Neural cell (in vitro differentiated cells): ENCODE data around the gene CHCHD5. TPM values are rescaled to one million over a fixed set of nuclear protein-coding genes. Genes with fewer than 3 reads are reported as not detected.
"Not testable (repeated sequence)": the region's sequence is repeated elsewhere in the genome, so short reads cannot be mapped to it uniquely, and the experiment has no call there.

ENCODE experiments used
- H2AFZ ChIP-seq: fragments of 200-600, 300-800 bp; sonication (generic), shearing (Covaris generic); 2 replicates; pipeline ENCODE4 v1.6.0; 2014; ENCODE audit warnings: low read depth, mild to moderate bottlenecking, antibody characterized with exemption, low read length, moderate library complexity
- H3F3A ChIP-seq: fragments of 200-600 bp; shearing (Covaris generic); 2 replicates; pipeline ENCODE4 v1.6.1; 2016; ENCODE audit warnings: mild to moderate bottlenecking, moderate library complexity, mixed read lengths, antibody characterized with exemption, low read length; ENCODE audit not compliant: insufficient read depth, poor library complexity, severe bottlenecking
- H3K27ac ChIP-seq: fragments of 200-600, 300-800 bp; sonication (generic), shearing (Covaris generic); 2 replicates; pipeline ENCODE4 v1.5.1; 2014; ENCODE audit warnings: mild to moderate bottlenecking, low read length, moderate library complexity
- H3K27me3 ChIP-seq: fragments of 300-800, 200-600 bp; sonication (generic), shearing (Covaris generic); 2 replicates; pipeline ENCODE4 v1.6.0; 2014; ENCODE audit warnings: mild to moderate bottlenecking, low read depth, low read length, moderate library complexity; ENCODE audit not compliant: insufficient read depth
- H3K36me3 ChIP-seq: fragments of 300-800, 200-600 bp; sonication (generic), shearing (Covaris generic); 2 replicates; pipeline ENCODE4 v1.5.1; 2014; ENCODE audit warnings: mild to moderate bottlenecking, antibody characterized with exemption, low read length, moderate library complexity; ENCODE audit not compliant: insufficient read depth
- H3K4me2 ChIP-seq: fragments of 300-800, 200-600 bp; sonication (generic), shearing (Covaris generic); 2 replicates; pipeline ENCODE4 v1.6.0; 2014; ENCODE audit warnings: mild to moderate bottlenecking, low read length
- H3K4me3 ChIP-seq: fragments of 300-800, 200-600 bp; sonication (generic), shearing (Covaris generic); 2 replicates; pipeline ENCODE4 v1.5.1; 2014; ENCODE audit warnings: mild to moderate bottlenecking, low read length, moderate library complexity
- H3K79me2 ChIP-seq: fragments of 200-600 bp; shearing (Covaris generic); replicated peaks from 2 replicates; pipeline ENCODE4 v1.6.0; 2014; ENCODE audit warnings: mild to moderate bottlenecking, low read length, moderate library complexity; ENCODE audit not compliant: insufficient read depth
- H3K9ac ChIP-seq: fragments of 300-800, 200-600 bp; sonication (generic), shearing (Covaris generic); 2 replicates; pipeline ENCODE4 v1.6.1; 2016; ENCODE audit warnings: mild to moderate bottlenecking, low read length, mixed read lengths
- H3K9me2 ChIP-seq: fragments of 200-600 bp; shearing (Covaris generic); 2 replicates; pipeline ENCODE4 v1.6.1; 2016; ENCODE audit warnings: mild to moderate bottlenecking, low read length, mixed read lengths; ENCODE audit not compliant: insufficient read depth
- H3K9me3 ChIP-seq: fragments of 200-600, 300-800 bp; sonication (generic), shearing (Covaris generic); 2 replicates; pipeline ENCODE4 v1.6.1; 2016; ENCODE audit warnings: mild to moderate bottlenecking, mixed run types, low read length, moderate library complexity, mixed read lengths
- H4K20me1 ChIP-seq: fragments of 200-600 bp; shearing (Covaris generic); 2 replicates; pipeline ENCODE4 v1.6.1; 2016; ENCODE audit warnings: mild to moderate bottlenecking, mixed run types; ENCODE audit not compliant: insufficient read depth
- EP300 ChIP-seq: fragments of 450-650 bp; conservative IDR thresholded peaks from 2 replicates; pipeline ENCODE4 v1.6.1; 2014; ENCODE audit warnings: antibody characterized with exemption, mild to moderate bottlenecking, moderate library complexity; ENCODE audit not compliant: poor library complexity, severe bottlenecking
- EZH2 ChIP-seq: fragments of 200-600, 300-800 bp; shearing (Covaris generic), sonication (generic); IDR thresholded peaks from 2 replicates; pipeline ENCODE4 v1.6.1; 2014; ENCODE audit warnings: antibody characterized with exemption, low read length, borderline replicate concordance, mild to moderate bottlenecking; ENCODE audit not compliant: insufficient read depth, poor library complexity, severe bottlenecking
- MXI1 ChIP-seq: fragments of 450-650 bp; conservative IDR thresholded peaks from 2 replicates; pipeline ENCODE4 v1.6.1; 2014; ENCODE audit warnings: antibody characterized with exemption, mild to moderate bottlenecking; ENCODE audit not compliant: poor library complexity, severe bottlenecking
- POLR2AphosphoS5 ChIP-seq: IDR thresholded peaks from 2 replicates; pipeline ENCODE4 v1.6.1; 2012
- RAD21 ChIP-seq: fragments of 450-650 bp; conservative IDR thresholded peaks from 2 replicates; pipeline ENCODE4 v1.6.1; 2014; ENCODE audit warnings: antibody characterized with exemption, mild to moderate bottlenecking, moderate library complexity
- SMC3 ChIP-seq: fragments of 450-650 bp; conservative IDR thresholded peaks from 2 replicates; pipeline ENCODE4 v1.6.1; 2014; ENCODE audit warnings: antibody characterized with exemption, mild to moderate bottlenecking, moderate library complexity; ENCODE audit not compliant: poor library complexity
- TAF1 ChIP-seq: IDR thresholded peaks from 2 replicates; pipeline ENCODE4 v1.6.1; 2012; ENCODE audit warnings: low read depth
- polyA plus RNA-seq: library from polyadenylated mRNA; depleted of rRNA; stranded (reverse); fragments of >200 nt; gene quantifications from 2 replicates; pipeline ENCODE4 v1.2.3, GENCODE V29; 2014
- TF ChIP-seq, protein P1 (sequence below): fragments of 450-650 bp; IDR thresholded peaks from 2 replicates; pipeline ENCODE4 v1.5.1; 2014; ENCODE audit warnings: antibody characterized with exemption, mild to moderate bottlenecking, moderate library complexity; ENCODE audit not compliant: poor library complexity, severe bottlenecking
- TF ChIP-seq, protein P2 (sequence below): IDR thresholded peaks from 2 replicates; pipeline ENCODE4 v1.6.1; 2012; ENCODE audit warnings: borderline replicate concordance

The CHCHD5 gene
- polyA plus RNA-seq, 1 donor from 2014 or later, result 41.1 TPM

DNA sequence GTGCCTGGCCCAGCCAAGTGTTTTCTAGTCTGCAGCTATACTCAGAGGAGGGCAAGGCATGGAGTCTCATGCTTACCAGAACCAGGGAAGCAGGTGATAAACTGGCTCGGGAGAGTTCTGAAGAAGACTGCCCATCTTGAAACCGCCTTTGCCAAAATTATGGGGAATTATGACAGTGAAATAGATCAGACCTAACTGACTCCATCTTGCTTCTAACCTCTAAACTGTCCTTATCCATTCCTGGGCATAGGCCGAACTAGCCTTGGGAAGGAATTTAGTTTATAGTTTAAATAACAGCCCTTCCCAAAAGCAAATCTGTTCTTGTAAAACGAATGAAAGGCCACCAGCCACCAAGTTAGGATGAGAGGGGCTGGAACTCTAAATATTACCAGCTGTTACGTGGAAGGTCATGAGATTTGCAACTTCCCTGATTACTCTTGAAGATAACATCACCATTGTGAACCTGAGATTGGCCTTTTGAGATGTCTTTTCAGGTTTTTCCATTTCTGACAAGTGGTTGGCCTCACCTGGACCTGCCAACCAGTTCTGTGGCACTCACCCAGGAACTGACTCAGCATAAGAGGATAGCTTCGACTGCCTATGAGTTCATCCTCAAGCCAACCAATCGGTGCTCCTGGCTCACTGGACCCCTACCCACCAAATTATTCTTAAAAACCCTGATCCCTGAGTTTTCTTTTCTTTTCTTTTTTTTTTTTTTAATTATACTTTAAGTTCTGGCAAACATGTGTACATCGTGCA lies 23.4 kb downstream of the CHCHD5 start:
- H3K27ac ChIP-seq, result no peak overlapping the region
- no peak overlapping the region for H3K4me2 ChIP-seq
- no peaks in the 10 kb centered on the region for H3K79me2 ChIP-seq
- H3K9ac ChIP-seq, result no peak overlapping the region
- no peaks in the 10 kb centered on the region for H3K9me2 ChIP-seq
- no peaks in the 10 kb centered on the region for H3K9me3 ChIP-seq
- no peaks in the 10 kb centered on the region for H3K36me3 ChIP-seq
- TF ChIP-seq, protein P1, sequence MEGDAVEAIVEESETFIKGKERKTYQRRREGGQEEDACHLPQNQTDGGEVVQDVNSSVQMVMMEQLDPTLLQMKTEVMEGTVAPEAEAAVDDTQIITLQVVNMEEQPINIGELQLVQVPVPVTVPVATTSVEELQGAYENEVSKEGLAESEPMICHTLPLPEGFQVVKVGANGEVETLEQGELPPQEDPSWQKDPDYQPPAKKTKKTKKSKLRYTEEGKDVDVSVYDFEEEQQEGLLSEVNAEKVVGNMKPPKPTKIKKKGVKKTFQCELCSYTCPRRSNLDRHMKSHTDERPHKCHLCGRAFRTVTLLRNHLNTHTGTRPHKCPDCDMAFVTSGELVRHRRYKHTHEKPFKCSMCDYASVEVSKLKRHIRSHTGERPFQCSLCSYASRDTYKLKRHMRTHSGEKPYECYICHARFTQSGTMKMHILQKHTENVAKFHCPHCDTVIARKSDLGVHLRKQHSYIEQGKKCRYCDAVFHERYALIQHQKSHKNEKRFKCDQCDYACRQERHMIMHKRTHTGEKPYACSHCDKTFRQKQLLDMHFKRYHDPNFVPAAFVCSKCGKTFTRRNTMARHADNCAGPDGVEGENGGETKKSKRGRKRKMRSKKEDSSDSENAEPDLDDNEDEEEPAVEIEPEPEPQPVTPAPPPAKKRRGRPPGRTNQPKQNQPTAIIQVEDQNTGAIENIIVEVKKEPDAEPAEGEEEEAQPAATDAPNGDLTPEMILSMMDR, result no peak
- TF ChIP-seq MXI1 (no peak), EZH2 (no peak), POLR2AphosphoS5 (no peak), EP300 (no peak), SMC3 (no peak), RAD21 (no peak), TAF1 (no peak)
- TF ChIP-seq, protein P2, sequence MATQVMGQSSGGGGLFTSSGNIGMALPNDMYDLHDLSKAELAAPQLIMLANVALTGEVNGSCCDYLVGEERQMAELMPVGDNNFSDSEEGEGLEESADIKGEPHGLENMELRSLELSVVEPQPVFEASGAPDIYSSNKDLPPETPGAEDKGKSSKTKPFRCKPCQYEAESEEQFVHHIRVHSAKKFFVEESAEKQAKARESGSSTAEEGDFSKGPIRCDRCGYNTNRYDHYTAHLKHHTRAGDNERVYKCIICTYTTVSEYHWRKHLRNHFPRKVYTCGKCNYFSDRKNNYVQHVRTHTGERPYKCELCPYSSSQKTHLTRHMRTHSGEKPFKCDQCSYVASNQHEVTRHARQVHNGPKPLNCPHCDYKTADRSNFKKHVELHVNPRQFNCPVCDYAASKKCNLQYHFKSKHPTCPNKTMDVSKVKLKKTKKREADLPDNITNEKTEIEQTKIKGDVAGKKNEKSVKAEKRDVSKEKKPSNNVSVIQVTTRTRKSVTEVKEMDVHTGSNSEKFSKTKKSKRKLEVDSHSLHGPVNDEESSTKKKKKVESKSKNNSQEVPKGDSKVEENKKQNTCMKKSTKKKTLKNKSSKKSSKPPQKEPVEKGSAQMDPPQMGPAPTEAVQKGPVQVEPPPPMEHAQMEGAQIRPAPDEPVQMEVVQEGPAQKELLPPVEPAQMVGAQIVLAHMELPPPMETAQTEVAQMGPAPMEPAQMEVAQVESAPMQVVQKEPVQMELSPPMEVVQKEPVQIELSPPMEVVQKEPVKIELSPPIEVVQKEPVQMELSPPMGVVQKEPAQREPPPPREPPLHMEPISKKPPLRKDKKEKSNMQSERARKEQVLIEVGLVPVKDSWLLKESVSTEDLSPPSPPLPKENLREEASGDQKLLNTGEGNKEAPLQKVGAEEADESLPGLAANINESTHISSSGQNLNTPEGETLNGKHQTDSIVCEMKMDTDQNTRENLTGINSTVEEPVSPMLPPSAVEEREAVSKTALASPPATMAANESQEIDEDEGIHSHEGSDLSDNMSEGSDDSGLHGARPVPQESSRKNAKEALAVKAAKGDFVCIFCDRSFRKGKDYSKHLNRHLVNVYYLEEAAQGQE, result no peak
- H2AFZ ChIP-seq, result no peak overlapping the region
- H3K4me3 ChIP-seq, result no peak overlapping the region
- no peaks in the 10 kb centered on the region for H3F3A ChIP-seq
- no peaks in the 10 kb centered on the region for H4K20me1 ChIP-seq
- H3K27me3 ChIP-seq, result no peaks in the 10 kb centered on the region

DNA sequence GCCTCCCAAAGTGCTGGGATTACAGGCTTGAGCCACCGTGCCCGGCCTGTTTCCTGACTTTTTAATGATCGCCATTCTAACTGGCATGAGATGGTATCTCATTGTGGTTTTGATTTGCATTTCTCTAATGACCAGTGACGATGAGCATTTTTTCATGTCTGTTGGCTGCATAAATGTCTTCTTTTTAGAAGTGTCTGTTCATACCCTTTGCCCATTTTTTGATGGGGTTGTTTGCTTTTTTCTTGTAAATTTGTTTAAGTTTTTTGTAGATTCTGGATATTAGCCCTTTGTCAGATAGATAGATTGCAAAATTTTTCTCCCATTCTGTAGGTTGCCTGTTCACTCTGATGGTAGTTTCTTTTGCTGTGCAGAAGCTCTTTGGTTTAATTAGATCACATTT lies 24.9 kb downstream of the CHCHD5 start:
- not testable (repeated sequence) for H2AFZ ChIP-seq, H3K4me3 ChIP-seq, H3K9me2 ChIP-seq, H3K79me2 ChIP-seq, H3K4me2 ChIP-seq, H3K27me3 ChIP-seq, H4K20me1 ChIP-seq, H3K36me3 ChIP-seq, H3K27ac ChIP-seq, H3K9me3 ChIP-seq, H3K9ac ChIP-seq, H3F3A ChIP-seq

DNA sequence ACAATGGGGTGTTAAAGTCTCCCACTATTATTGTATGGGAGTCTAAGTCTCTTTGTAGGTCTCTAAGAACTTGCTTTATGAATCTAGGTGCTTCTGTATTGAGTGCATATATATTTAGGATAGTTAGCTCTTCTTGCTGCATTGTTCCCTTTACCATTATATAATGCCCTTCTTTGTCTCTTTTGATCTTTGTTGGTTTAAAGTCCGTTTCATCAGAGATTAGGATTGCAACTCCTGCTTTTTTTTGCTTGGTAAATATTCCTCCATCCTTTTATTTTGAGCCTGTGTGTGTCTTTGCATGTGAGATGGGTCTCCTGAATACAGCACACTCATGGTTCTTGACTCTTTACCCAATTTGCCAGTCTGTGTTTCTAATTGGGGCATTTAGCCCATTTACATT lies 27.9 kb downstream of the CHCHD5 start:
- not testable (repeated sequence) for H4K20me1 ChIP-seq, H3K9me3 ChIP-seq, H3K36me3 ChIP-seq, H3K27me3 ChIP-seq, H3K9ac ChIP-seq, H3K79me2 ChIP-seq, H3K9me2 ChIP-seq, H3K4me2 ChIP-seq, H2AFZ ChIP-seq, H3K4me3 ChIP-seq, H3F3A ChIP-seq, H3K27ac ChIP-seq
